ENCODE data around the gene AK8.
"Not testable (repeated sequence)": the region's sequence is repeated elsewhere in the genome, so short reads cannot be mapped to it uniquely, and the experiment has no call there.

Gene AK8

DNA sequence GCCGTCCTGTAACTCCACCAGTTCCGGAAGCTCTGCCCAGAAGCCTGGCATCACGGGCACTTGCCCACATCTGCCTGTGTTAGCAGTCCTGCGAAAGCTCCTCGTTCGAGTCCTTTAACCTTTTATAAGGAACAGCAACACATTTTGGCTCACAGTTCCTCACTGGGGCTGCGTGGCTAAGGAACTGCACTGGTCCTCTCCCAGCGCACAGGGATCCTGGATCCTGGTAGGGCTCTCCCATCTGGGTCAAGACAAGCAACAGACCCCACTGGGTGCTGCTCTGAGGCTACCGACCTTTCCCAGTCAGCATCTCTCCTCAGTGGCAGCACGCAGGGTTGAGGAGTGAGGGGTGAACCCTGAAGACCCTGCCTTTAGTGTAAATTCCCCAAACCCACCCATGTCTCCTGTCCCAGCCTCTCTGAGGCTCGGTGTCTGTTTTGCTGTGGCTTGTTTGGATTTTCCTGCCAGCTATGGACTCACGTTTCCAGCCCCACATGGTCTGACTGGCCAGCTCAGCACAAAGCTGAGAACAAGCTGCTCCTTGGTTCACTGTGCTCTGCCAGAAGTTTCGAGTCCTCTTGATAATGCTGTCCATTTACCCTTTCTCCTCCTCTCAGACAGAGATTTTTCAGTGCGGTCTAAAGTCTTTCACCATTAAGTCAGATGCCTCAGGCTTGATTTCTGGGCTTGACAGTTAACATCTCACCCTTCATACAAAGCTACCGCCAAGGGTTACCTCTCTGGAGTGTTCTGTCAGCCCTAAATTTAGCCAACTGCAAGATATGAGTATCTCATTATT, 80.0 kb downstream of the AK8 start:
- no peak for DNase-seq

DNA sequence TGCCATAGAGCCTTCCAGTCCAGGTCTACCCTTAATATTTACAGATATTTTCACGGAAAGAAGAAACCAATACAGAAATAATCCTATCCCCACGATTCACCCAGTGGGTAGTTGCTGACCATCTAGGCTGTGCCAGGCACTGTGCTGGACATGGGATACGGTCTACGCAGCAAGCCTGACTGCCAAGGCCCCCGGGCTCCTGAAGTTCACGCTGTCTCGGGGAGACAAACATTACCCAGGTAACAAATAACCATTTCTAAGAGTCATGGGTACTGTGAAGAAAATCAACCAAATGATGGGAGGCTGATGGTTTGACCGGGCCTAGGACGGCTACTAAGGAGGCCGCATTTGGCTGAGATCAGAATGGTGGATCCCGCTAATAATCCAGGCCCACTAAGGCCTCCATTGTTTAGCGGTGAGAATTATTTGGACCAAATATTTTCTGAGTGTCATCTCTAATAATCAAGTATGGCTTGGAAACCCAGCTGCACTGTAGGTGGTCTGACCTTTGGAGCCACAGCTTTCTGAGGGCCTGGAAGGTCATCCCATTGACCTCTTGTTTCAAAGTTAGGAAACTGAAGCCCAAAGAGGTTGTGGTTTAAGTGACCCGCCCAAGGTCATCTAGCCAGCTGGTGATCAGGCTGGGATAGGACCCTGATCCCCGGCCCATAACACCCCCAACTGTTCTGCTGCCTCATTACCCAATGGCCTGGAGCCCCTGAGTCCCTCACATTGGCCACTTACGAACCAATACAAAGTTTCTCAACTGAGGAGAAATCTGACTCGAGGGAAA, 82.4 kb downstream of the AK8 start:
- DNase-seq, result no peak

DNA sequence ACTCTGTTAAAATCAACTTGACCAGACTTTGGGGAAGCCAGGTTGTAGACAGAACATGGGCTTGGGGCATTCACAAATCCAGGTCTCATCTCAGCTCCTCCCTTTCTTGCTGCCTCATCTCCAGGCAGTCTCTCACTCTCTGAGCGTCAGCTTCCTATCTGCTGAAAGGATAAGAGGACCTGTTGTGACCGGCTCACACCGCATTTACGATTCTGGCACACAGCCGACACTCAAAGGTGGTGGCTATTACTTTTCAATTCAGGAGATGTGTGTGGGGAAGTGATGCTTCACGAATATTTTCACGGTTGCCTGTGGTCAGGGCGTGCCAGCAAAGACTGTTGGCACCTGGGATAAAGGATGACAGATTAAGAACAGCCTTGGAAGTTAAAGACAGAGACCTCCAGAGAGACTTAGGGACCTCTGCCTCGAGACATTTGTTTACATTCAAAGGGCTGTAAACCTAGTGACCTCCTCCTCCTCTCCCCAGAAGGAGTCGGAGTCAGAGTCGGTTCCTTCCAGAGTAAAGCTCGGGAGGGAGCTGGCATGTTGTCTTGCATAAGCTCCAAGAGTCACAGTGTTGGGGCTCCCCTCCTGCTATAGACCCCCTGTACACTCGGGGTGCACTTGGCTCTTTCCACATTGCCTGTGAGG, 83.2 kb downstream of the AK8 start:
- no peak for DNase-seq

DNA sequence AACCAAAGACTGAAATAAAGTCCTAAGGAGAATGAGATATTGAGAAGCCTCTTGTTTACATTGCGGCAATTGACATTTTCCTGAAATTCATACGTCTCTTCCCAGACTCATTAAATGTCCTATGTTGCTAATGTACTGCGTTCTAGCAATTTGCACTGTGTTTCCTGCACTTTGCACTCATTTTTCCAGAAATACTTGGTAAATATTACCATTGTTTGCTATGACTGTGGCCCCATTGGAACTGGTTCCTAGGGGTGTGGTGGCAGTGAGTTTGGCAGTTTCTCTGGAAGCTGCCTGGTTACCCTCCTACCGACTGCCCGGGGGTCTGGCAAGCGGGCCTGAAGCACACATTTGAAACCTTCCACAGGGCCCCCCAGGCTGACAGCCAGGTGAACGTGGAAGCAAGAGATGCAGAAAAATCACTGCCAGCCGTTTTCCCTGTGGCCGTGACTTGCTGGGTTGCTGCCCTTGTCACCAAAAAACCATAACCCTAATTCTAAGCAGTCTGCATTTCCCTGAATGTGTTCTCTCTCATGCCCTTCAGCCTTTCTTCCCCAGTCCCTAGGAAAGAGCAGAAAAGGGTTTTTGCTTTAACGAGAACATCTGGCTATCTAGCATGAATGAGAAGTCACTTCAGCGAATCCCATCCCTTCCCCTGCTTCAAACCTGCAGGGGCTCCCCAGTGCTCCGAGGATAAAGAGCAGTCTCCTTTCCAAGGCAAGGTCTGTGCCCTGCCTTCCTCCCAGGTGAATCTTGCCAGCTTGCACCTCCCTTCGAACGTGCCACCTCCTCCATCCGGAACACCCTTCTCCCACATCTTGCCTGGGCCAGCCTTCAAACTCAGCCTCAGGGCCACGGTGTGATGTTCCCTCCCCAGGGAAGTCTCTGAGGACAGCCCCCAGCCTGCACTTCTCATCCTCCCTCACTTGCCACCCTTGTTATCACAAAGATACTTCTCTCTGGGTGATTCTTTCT, 84.2 kb downstream of the AK8 start:
- DNase-seq, result no peak

DNA sequence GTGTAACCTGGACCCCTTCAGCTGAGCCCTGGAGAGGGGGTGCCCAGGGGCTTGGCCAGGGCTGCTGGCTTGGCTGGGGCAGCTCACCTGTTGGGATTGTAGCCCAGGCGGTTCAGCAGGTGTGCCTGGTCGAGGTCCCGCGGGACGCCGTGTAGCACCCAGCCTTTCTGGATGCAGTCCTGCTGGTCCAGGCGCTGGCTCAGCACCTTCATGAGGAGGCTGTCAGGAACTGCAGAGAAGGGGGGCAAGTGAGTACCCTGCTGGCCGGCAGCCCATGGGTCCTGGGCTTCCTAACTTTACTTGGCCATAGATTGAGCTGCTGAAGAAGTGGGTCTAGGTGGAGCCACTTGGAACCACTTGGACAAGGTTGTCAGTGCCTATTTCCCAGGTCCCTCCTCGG, 85.5 kb downstream of the AK8 start:
- no peak for DNase-seq

DNA sequence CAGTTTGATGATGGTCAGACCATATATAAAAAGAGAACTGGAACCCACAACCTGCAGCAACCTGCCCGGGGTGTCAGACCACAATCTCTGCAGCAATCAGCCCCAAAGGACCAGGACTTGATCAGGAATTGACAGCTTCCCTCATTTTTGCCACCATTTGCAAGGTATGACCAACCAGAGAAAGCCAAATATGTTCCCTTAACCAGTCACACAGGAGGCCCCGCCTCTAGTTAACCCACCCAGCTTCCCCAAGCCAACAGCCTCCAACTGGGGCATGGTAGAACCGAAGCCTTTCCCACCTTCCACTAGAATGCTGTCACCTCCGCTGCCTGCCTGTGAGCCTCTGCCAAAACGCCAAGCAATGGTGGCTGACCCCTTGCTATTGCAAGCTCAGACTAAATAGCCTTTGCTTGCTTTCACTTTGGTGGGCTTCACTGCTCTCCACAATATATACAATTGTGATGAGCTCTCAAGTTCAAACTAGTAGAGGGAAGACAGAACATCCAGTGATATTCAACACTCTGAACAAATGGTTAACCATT, 86.3 kb downstream of the AK8 start:
- DNase-seq, result no peak

DNA sequence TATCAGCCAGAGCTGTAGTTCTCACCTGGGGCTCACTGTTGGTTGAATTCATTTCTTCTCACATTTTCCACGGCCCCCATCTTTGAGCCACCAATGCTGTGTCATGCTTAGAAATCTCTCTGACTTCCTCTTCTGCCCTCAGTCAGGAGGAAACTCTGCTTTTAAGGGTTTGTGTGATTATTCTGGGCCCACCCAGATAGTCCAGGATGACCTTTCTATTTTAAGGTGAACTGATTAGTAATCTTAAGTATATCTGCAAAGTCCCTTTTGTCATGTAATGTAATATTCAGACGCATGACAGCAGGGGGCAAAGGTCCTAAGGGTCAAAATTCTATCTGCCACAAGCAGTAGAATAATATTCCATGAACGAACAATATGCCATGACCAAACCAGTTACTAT, 88.4 kb downstream of the AK8 start:
- no peak for DNase-seq

DNA sequence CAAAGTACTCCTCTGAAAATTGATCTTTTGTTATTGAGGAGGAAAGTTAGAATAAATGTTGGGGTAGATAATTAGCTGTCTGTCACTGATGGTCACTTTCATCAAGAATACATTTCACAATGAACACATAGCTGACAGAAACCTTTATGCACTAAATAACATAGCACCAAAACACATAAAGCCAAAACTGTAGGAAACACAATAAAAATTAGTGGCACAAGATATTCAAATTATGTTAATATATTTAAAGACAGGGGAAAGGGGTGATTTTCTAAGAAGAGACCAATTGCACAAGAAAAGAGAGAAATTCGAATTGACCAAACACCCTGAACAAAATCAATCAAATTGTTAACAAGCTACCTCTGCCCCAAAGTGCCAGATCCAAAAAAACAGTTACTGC, 89.7 kb downstream of the AK8 start:
- no peak for DNase-seq

DNA sequence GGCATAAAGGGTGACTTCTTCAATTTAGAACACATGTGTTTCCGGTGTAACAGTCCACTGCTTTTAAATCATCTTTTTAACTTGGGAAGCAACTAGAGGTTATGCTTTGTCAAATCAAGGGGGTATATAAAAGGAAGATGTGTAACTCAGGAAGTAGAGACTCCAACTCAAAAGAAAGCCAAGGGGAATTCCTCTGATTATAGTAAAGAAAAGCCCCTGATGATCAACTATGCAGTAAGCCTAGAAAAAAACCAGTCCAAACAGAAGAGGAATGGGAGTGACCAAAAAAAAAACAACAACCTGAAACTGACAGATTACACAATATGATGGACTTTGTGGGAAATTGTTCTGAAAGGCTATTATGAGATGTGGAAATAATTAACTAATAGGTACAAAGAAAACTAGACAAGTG, 90.3 kb downstream of the AK8 start:
- DNase-seq, result no peak

DNA sequence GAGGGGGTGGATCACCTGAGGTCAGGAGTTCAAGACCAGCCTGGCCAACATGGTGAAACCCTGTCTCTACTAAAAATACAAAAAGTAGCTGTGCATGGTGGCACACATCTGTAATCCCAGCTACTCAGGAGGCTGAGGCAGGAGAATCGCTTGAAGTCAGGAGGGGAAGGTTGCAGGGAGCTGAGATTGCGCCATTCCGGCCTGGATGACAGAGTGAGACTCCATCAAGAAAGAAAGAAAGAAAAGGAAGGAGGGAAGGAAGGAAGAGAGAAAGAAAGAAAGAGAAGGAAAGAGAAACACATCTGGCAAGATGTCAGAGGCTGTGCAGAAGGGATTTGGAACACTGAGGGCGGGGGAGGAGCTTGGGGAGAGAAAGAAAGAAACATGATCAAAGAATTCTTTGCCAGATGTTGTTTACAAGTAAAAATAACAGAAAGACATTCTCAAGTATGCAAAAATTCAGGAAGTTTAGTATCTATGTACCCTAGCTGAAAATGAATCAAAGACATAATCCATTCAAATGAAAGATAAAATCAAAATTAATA, 93.7 kb downstream of the AK8 start:
- no peak for DNase-seq

DNA sequence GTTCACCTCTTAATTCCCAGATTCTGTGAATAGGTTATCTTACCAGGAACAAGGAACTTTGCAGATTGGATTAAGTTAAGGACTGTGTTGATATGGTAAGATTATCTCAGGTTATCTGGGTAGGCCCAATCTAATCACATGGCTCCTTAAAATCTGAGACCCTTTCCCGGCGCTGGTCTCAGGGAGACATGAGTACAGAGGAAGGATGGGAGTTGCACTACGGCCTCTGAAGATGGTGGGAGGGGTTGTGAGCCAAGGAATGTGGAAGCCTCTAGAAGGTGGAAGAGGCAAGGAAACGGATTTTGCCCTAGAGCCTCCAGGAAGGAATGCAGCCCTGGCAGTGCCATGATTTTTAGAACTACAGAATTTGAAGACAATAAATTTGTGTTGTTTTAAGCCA, 95.1 kb downstream of the AK8 start:
- DNase-seq, result no peak

DNA sequence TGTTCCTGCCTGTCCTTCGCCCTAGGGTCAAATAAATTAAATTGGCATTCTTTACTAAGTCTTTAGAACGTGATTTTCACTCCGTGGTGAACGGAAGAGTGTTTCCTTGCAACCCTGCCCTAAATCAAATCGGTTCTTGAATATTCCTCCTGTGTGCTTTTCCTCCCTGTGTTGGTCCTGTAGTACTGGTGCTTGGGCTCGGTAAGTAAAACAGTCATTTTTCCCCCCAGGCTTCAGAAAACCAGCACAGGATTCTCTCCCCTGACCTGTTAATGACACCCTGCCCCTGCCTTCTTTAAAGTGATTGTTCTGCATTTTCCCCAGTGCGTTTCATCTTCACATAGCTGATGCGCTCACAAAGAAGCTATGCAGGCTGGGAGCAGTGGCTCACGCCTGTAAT, 96.0 kb downstream of the AK8 start:
- DNase-seq, result no peak

DNA sequence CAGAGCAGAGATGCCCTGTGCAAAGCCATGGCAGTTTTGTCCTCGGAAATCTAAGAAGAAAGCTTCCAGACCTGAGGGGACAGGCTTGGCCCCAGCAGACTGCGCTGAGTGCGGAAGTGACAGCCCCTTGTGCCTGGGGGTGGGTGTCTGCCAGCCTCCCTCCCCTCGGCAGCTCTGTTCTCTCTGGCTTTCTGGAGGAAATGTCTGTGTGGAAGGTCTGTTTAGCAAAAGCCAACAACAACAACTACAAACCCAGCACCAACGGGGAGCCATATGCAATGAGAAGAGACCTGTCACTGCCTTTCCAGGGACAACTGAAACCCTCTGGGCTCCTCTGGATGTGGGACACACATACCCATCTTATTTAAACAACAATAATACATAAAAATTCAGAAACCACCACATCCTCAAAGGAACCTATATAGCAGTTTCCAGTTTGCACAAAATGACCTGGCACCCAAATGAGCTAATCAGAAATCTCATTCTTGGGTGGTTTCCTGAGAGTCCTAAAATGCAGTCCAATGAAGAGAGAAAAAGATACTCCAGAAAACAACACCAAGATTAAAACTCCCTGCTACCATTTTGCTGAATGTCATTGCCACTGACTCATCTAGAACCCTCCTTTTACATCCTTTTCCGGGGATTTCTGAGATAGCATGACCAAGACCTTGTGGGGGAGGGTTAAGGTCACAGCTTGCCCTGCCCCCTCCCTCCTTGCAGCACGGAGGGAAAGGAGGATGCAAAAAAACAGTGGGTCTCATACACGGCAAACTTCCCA, 97.7 kb downstream of the AK8 start:
- no peak for DNase-seq

DNA sequence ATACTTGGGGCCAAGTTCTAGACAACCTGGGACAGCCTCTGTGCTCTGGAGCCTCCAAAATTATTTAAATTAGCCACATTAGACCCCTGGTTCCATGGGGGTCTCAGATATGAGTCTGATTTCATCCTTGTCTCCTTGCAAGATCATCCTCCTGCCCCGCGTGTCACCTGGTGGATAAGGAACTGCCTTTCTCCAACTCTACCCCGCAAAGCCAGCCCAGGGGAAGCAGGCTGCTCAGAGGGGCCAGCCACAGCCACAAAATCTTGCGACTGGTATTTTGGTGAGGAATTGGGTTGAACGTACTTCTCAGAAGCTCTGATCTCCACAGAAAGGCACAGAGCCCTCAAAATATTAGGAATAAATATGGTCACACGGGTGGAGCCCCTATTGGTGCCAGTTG, 101.2 kb downstream of the AK8 start:
- DNase-seq, result no peak

DNA sequence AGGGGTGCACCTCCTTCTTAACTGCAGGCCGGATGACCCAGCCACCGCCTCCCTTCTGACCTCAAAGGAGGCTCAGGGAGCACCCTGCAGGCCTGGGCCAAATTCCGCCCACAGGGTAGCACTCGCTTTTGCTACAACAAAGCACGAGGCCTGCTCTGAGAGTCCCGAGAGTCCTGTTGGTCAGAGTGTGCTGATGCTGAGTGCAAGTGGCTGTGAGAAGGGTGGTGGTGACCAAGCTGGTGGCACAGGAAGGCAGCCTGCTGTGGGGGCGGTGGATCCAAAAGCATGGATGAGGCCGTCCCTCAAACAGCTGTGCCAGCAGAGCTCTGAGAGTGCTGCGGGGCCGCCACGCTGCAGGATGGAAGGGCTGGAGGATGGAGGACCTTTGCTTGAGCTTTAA, 101.8 kb downstream of the AK8 start:
- DNase-seq, result no peak

DNA sequence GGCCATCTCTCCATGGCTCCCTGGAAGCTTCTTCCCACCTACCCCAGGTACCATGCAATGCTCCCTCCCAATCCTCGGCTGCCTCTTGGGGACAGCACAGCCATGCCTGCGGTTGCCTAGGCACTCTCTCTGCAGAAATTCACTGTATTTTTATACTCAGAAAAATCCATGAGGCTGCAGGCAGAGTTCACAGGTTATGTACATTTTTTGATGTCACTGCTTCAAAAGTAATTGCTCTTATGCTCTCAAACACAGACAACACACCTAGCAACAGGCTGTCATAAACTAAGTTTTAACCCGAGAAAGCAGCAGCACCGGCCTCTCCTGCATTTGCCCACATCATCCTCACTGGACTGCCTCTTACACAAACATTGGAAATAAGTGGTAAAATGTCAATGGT, 102.4 kb downstream of the AK8 start:
- DNase-seq, result no peak

DNA sequence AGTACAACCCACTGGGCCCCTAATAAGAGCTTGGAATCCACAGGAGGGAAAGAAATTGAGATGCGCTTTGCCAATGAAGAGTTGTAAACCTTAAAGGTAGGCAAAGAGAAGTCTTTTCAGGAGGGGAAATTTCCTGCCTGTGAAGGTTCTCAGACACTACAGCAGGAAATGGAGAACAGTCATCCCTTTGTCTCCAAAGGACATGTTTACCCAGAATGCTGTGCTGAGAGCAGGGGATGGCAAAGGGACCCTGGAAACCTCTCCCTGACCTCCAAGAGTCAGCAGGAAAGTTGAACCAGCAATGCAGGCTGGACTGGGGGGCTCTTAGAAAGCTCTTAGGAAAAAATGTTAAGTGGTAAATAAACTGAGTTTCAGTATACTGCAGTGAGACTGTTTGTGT, 103.2 kb downstream of the AK8 start:
- DNase-seq, result no peak

DNA sequence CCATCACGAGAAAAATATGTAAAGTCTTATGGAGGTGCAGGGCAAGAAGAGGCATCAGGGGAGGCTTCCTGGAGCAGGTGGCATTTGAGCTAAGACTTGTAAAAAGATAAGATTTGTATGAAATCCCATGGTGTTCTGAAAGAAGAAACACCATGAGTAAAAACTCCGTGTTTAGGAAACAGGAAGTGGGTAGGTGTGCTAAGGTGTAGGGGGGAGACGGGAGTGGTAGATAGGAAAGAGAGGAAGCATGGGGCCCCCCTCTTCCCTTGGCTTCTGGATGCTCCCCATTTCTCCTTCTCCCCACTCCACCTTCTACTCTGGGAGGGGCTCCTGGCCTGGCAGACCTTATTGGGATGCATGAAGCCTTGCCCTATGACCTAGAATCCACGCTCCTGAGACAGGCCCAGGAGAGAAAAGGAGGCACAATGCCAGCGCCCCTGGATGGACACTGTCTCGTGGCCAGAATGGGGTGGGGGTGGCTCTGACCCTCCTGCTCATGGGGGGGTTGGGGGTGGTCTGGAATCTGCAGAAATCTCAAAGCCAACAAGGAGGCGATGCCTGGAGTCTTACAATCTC, 104.2 kb downstream of the AK8 start:
- DNase-seq, result no peak

DNA sequence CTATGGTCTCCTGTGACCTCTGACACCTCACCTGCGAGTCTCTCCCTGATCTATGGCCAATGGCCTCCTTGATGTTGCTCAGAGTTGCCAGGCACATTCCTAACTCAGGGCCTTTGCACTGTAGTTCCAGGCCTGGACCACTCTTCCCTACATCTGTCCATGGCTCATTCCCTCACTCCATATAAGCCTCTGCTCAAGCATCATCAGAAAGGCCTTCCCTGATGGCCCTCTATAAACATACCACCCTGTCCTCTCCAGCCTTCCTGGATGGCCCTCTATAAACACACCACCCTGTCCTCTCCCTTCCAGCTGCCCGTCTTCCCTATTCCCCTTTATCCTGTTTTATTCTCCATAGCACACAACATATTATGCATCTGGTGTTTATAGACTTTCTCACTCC, 105.0 kb downstream of the AK8 start:
- DNase-seq, result no peak

DNA sequence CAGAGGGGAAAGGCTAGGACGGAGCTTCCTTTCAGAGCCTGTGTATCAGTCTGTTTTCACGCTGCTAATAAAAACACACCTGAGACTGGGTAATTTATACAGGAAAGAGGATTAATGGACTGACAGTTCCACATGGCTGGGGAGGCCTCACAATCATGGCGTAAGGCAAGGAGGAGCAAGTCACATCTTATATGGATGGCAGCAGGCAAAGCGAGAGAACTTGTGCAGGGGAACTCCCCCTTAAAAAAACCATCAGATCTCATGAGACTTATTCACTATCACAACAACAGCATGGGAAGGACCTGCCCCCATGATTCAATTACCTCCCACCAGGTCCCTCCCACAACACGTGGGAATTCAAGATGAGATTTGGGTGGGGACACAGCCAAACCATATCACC, 106.3 kb downstream of the AK8 start:
- DNase-seq, result not testable (repeated sequence)

Data from C1 segment of cervical spinal cord (tissue), 14 donors.